ENCODE measurements around the gene STC2. TPM values are rescaled to one million over a fixed set of nuclear protein-coding genes. Genes with fewer than 3 reads are reported as not detected.

Gene STC2
- total and polyA plus RNA-seq, 2 of the 8 experiments (the other 6 are each of a cell fraction or from before 2014, with no cell fraction given), result 26.4 to 53.1 TPM

DNA sequence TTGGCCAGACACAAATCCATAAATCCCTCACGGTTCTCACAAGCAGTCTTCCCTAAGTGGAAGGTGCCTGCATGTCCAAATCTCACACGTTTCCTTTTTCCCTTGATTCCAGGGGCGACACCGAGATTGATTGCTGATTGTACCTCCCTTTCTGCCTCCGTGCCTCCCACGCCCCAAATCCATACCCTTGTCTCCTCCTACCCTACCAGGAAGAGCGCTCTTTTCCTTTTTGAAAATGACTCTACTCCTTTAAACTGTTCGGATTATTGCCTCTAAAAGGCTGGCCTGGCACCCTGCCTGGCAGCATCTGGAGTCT lies 4.5 kb downstream of the STC2 start:
- H3K4me2 ChIP-seq (ENCODE audit: insufficient read depth in 1 of 2, low read depth in 2 of 2, low read length in 2 of 2), result no peak overlapping the region; a peak in 1 of 4 replicates
- no peak overlapping the region for H3K4me3 ChIP-seq (ENCODE audit: extremely low read depth in 1 of 4, insufficient read depth in 2 of 4, low read depth in 3 of 4, low read length in 4 of 4)
- H3K18ac ChIP-seq (ENCODE audit: extremely low read depth, low read length), result no peak overlapping the region
- no peaks in the 10 kb centered on the region for H3K9me3 ChIP-seq (ENCODE audit: insufficient read depth in 2 of 2, low read depth in 1 of 2, low read length in 1 of 2)
- peaks cover 0 to 14% (median 4%) of the 10 kb centered on the region in 4 experiments; a peak in 4 of 7 replicates for H3K4me1 ChIP-seq (replicated peaks in 1 of 4; ENCODE audit: control insufficient read depth in 3 of 4, insufficient read depth in 4 of 4, low read length in 3 of 4)
- no peak for DNase-seq (ENCODE audit: low read depth in 1 of 2, low spot score in 2 of 2)
- WGBS, 2 experiments (ENCODE audit: extremely low coverage in 1 of 2, insufficient coverage in 1 of 2, insufficient read length in 1 of 2, insufficient replicate concordance in 2 of 2, low coverage in 1 of 2, low lambda C conversion rate in 2 of 2, missing lambda C conversion rate in 1 of 2), result 91% methylated on average over 8 of the region's 8 CpGs; no CpG with 5 or more reads in 1 of the 2 experiments
- H3K36me3 ChIP-seq (ENCODE audit: control insufficient read depth in 2 of 4, insufficient read depth in 4 of 4, low read length in 3 of 4), result peaks cover 36 to 86% (median 61%) of the 10 kb centered on the region in 4 experiments
- H3K23me2 ChIP-seq (ENCODE audit: low read depth, low read length), result peaks cover 9% of the 10 kb centered on the region
- no peak overlapping the region for H3K27ac ChIP-seq (ENCODE audit: low read depth, low read length)
- no peak overlapping the region for H2AK5ac ChIP-seq (ENCODE audit: low read depth, low read length)
- H3K79me2 ChIP-seq (ENCODE audit: control insufficient read depth in 1 of 2, insufficient read depth in 2 of 2, low read length in 2 of 2), result peaks cover 10 to 52% of the 10 kb centered on the region in 2 experiments
- H2BK120ac ChIP-seq (replicated peaks; ENCODE audit: low read depth, low read length), result no peak overlapping the region
- no peak overlapping the region for H4K5ac ChIP-seq (ENCODE audit: insufficient read length, low read depth, low read length)
- H3K14ac ChIP-seq (ENCODE audit: insufficient read length), result no peak overlapping the region
- peak overlapping the region; percentile 58; the same call in 1 of the 2 replicates for H4K8ac ChIP-seq (ENCODE audit: extremely low read depth, insufficient read depth, low read length)
- no peak overlapping the region for H2BK5ac ChIP-seq (ENCODE audit: low read depth, low read length)
- H3K9ac ChIP-seq (replicated peaks in 1 of 4; ENCODE audit: extremely low read depth in 1 of 4, low read depth in 3 of 4, low read length in 3 of 4), result no peak overlapping the region
- peaks cover 16% of the 10 kb centered on the region for H3K79me1 ChIP-seq (ENCODE audit: low read depth, low read length)
- H3K23ac ChIP-seq (ENCODE audit: insufficient read length), result no peak overlapping the region
- FAIRE-seq, result no peak
- no peaks in the 10 kb centered on the region; a peak in 1 of 7 replicates for H3K27me3 ChIP-seq (replicated peaks in 1 of 4; ENCODE audit: control insufficient read depth in 3 of 4, extremely low read depth in 1 of 4, insufficient read depth in 3 of 4, low read length in 3 of 4)
- H2BK12ac ChIP-seq (ENCODE audit: low read depth, low read length), result no peak overlapping the region
- H2BK15ac ChIP-seq (ENCODE audit: low read length), result no peak overlapping the region
- H2BK20ac ChIP-seq (ENCODE audit: low read length), result no peak overlapping the region
- ChIA-PET CTCF (ENCODE audit: partially characterized antibody) (interaction anchor here (0.6 kb wide), 1 partner anchor 1528 kb away, joined by 3 read pairs; no protein-coding TSS in a partner anchor), POLR2A (ENCODE audit: partially characterized antibody) (interaction anchor here (1.0 to 9.3 kb wide), 3 partner anchors 8 to 28 kb away, joined by 3 to 491 read pairs (median 300); no protein-coding TSS in a partner anchor)
- H2AFZ ChIP-seq (ENCODE audit: low read length), result no peak overlapping the region
- H4K91ac ChIP-seq (replicated peaks; ENCODE audit: insufficient read length, low read length), result no peak overlapping the region
- H4K20me1 ChIP-seq (replicated peaks in 1 of 2; ENCODE audit: control insufficient read depth in 1 of 2, insufficient read depth in 2 of 2, low read length in 2 of 2), result peaks cover 23 to 26% of the 10 kb centered on the region in 2 experiments
- TF ChIP-seq EGR1 (IDR thresholded peaks at IDR 0.05; ENCODE audit: borderline replicate concordance, low read depth, low read length) (no peak), RAD21 (IDR thresholded peaks at IDR 0.05 in 1 of 2, conservative IDR thresholded peaks at IDR 0.05 in 1 of 2; ENCODE audit: low read depth in 2 of 2, low read length in 2 of 2) (no peak), POLR2A (IDR thresholded peaks at IDR 0.05; ENCODE audit: control extremely low read depth in 1 of 2, low read depth in 2 of 2, low read length in 2 of 2) (peak in 1 of 2 experiments; percentile 22; a peak in 1 of 3 replicates)
- no peak overlapping the region for H3K4ac ChIP-seq (replicated peaks; ENCODE audit: insufficient read length, low read depth, low read length)
- no peak overlapping the region for H3K56ac ChIP-seq (replicated peaks; ENCODE audit: insufficient read length, low read depth, low read length)
